DOHH2 (cell line): ENCODE data around the gene ZBTB26.

Experiments used
- CTCF ChIP-seq: fragments of 200-600 bp; sonication (generic); IDR thresholded peaks from one replicate; pipeline ENCODE4 v1.5.1; 2014; ENCODE audit warnings: antibody characterized with exemption, mild to moderate bottlenecking, low read depth, low read length; ENCODE audit not compliant: poor library complexity, severe bottlenecking
- EZH2phosphoT487 ChIP-seq: fragments of 200-600 bp; sonication (generic); IDR thresholded peaks from 2 replicates; pipeline ENCODE4 v1.6.1; 2017; ENCODE audit warnings: borderline replicate concordance, mild to moderate bottlenecking, antibody characterized with exemption, low read length, moderate library complexity, mixed read lengths

- TF ChIP-seq CTCF (no peak), EZH2phosphoT487 (no peak)
These were observed 15.2 kb upstream of the ZBTB26 start for GRCh38 chr9:122946461-122947005.
